HG03571 (cell line): ENCODE measurements around the gene ATF6.
"Not testable (repeated sequence)": the region's sequence is repeated elsewhere in the genome, so short reads cannot be mapped to it uniquely, and the experiment has no call there.

Experiments
- ATAC-seq: cut with Tn5 transposase; IDR thresholded peaks from one replicate; pipeline ENCODE4 v1.9.1; 2021; ENCODE audit not compliant: unreplicated experiment

The ATF6 gene, protein sequence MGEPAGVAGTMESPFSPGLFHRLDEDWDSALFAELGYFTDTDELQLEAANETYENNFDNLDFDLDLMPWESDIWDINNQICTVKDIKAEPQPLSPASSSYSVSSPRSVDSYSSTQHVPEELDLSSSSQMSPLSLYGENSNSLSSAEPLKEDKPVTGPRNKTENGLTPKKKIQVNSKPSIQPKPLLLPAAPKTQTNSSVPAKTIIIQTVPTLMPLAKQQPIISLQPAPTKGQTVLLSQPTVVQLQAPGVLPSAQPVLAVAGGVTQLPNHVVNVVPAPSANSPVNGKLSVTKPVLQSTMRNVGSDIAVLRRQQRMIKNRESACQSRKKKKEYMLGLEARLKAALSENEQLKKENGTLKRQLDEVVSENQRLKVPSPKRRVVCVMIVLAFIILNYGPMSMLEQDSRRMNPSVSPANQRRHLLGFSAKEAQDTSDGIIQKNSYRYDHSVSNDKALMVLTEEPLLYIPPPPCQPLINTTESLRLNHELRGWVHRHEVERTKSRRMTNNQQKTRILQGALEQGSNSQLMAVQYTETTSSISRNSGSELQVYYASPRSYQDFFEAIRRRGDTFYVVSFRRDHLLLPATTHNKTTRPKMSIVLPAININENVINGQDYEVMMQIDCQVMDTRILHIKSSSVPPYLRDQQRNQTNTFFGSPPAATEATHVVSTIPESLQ

DNA sequence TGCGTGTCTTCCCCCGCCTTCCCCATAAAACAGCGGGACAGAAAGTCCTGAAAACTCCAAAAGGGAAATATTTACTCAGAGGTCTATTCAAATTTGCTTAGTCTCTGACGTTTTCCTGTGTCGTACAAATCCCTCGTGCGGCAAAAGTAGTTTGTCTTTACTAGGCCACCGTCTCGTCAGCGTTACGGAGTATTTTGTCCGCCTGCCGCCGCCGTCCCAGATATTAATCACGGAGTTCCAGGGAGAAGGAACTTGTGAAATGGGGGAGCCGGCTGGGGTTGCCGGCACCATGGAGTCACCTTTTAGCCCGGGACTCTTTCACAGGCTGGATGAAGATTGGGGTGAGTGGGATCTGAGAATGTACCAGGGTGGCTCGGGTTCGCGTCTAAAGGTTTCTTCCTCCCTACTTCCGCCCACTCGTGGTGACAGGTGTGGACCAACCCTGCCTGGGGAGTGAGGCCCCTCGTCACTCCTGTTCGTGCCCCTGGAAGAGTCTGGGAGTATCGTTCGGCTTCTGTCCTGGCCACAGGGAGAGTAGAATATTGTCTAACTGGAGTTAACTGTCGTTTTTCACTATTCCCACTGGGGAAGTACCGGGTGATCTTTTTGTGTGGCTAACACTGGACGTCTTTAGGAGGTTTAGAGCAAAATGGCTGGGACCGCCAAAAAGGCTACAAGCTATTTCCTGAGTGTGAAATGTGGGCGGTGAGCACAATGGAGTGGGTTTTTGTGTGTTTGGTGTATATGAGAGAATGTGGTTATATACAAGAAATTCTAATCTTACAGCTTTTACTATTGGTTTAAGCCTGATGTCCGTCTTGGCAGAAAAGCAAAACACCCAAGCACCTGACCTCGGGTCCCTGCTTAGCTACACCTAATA is at the start of gene ATF6:
TSS of gene ATF6 (plus strand) at position 219 of the 880 bp plus-strand sequence. CDS start at position 260, 41 bp downstream.
- ATAC-seq, result peak; percentile 76

DNA sequence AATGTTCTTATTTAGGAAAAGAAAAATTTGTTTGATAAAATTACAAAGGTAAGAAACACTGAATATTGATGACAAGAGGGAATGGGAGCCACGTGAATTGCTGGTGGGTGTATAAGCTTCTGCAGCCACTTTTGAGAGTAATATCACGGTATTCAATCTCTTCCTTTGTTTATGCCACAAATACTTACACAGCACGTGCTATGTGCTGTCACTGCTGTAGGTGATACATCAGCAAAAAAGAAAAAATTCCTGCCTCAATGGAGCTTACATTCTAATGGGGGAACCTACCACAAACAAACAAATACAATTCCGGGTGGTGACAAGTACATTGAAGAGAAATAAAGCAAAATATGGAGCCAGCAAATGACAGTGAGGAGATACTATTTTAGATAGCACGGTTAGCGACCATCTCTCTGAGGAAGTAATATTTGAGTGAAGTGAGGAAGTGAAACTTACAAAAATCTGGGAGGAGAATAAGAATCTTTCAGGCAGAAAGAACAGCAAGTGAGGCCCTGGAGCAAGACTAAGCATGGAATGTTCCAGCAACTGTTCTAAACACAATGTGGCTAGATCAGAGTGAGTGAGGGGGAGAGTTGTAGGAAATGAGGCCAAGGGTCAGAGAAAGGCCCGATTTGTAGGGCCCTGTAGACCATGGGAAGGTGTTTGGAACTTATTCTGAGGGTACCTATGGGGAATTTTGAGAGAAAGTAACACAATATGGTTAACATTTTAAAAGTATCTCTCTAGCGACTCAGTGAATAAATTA is 47.4 kb upstream of the ATF6 start:
- peak; percentile 56 for ATAC-seq

DNA sequence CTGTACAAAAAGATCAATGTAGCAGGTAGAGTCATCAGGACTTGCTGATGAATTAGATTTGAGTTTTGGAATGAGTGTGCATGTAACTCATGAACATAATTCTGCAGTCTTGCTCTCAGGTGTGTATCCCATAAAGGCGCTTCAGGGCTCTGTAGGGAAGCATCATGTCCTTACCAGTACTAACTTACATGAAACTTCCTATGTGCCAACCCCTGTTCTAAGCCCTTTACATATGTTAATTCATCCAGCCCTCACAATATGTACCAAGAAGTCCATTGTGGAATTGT is 46.9 kb upstream of the ATF6 start:
- peak; percentile 54 for ATAC-seq

DNA sequence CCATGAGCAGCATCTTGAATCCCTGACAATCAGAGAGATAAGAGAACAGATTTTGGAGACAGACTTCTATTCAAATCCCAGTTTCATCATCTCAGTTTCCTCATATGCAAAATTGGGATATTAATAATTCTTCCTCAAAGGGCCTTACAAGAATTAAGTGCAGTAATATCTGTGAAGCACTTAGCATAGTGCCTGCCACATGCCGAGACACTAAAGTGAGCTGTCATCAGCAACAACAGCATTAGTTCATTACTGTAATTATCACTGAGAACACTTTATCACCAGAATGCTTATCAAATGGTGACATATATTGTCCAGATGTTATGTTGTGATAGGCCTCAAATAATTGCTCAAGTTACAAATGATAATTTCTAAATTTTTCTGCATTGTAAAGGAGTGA is 45.7 kb upstream of the ATF6 start:
- no peak for ATAC-seq

DNA sequence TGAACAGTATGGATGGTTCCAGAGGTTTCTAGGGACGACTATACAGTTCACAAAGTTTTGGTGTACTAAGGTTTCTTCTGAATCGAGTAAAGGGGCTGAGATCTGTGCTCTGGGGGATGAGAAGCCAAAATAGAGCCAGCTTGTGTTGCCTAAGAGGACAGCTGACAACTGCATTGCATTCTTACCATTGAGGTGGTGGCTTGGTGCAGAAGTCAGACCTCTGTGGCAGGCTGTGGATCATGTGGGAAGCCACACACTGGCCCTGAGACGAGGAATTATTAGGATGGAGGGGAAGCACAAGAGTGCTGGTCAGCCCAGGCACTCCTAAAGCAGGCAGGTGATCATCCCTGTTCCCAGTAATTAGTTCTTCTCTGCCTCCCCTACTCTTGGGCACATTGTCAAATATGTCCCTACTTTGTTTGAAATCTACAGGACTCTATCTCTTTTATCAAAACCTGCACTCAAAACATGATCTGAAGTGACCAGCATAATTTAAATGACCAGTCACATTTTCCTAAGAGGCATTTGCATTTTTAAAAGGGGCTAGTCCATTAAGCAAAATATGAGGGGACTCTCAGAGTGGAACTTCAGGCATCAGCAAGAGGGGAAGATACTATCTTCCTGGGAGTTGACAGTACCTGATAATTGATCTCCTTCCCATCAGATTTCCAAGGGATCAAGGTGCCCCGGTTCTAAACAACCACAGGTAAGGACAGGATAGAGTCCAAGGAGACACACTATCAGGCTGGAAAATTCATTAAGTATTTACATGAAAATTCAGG is 45.0 kb upstream of the ATF6 start, which contains the start of gene FCRLB:
TSS of gene FCRLB (plus strand) at position 589 of the 782 bp plus-strand sequence. CDS start 1,129 bp downstream, outside the sequence.
- no peak for ATAC-seq

DNA sequence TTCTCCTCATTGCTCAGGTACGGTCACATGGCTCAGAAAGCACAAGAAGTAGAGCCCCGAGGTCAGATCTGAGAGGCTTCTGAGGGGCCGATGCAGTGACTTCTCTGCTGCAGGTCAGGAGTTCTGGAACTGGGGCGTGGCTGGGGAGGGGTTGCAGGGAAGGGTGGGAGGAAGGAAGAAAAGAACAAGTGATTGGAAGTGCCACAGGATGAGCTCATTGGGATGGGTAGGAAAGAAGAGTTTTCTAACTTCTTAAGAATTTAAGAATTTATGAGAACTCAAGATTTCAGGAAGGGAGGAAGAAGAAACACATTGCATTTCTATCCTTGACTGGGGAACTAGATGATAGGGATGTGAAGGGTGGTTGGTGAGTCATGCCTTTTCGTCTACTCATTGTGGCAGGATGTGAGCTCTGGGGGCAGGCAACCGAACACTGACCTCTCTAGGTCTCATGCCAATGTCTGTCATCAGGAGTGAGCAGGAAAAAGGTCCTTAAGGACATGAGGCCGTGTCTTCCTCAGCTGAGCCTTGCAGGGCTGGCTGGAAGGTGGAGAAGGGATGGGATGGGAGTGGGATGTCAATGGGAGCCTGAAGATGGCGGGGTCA is 44.3 kb upstream of the ATF6 start:
- no peak for ATAC-seq

DNA sequence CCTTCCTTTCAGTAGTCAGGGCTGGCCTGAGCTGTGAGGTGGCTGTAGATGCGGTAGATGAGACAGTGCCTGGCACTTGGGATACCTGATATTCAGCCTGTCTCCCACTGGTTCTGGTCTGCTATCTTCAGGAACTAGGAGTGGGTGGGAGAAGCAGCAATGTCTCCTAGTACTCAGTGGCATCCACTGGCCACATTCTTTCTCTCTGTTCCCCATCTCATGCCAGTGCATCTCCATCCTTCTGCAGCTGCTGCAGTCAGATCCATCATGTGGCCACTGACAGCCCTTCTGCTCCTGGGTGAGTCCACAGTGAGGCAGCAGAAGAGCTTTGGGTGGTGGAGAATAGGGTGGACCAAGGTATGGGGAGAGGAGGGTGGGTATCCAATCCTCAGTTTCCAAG is 43.7 kb upstream of the ATF6 start:
- no peak for ATAC-seq

DNA sequence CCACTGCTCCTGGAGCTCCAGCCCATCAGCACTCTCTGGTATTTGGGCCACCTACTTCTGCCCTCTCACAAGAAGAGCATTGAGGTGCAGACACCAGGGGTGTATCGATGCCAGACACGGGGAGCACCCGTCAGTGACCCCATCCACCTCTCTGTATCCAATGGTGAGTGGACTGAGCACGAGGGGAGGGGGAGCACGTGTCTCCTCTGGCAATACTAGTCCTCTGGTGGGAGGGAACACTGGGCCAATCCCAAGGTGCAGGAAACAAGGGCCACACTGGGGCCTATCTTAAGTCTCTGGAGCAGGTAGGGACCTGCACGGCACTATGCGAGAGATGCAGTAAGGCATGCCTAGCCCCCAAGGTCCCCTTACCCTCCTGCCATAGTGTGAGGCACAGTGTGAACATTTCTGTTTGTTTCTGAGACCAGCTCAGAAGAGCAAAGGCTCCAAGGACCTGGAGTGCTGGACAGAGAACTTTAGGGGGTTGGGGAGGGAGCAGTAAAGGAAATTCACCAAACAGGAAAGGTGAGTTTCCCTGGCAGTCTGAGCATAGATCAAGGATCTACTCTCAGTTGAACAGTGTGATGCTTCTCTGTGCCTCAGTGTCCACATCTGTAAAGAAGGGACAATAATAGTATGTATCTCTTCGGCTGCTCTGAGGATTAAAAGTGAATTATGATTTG is 42.5 kb upstream of the ATF6 start:
- no peak for ATAC-seq

DNA sequence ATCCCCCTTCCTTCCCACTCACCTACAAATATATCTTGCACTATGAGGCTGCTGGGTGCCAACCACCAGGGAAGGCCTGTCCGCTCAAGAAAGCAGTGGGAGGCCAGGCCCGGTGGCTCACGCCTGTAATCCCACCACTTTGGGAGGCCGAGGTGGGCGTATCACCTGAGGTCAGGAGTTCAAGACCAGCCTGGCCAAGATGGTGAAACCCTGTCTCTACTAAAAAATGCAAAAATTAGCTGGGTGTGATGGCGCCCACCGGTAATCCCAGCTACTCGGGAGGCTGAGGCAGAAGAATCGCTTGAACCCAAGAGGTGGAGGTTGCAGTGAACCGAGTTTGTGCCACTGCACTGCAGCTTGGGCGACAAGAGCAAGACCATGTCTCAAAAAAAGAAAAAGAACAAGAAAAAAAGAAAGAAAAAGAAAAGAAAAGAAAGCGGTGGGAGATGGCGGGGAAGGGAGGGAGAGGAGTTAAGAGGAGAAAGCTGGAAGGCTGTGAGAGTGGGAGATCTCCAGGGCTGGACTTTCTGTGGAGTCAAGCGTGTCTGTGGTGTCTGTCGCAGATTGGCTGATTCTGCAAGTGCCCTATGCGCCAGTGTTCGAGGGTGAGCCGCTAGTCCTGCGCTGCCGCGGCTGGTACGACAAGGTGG is 40.7 kb upstream of the ATF6 start:
- not testable (repeated sequence) for ATAC-seq

DNA sequence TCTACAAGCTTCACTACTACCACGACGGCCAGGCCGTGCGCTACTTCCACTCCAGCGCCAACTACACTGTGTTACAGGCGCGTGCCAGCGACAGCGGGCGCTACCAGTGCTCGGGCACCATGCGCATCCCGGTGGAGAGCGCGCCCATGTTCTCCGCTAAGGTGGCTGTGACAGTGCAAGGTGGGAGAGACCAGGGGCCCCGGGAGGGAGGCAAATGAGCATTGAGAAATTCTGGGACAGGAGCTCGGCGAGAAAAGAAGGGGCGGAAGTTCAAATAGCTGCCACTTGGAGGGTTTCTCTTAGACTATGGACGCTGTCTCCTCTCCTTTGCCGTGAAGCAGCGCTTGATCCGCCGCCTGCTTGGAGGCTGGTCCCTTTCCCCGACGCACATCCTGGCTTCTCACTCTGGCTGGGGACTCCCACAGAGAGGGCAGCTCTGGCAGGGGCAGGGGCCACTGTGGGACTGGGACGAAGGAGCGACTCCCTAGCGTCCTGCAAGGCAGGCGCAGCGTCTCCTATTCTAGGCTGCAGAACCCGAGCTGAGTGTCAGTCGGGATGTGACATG is 40.1 kb upstream of the ATF6 start:
- ATAC-seq, result peak; percentile 19

DNA sequence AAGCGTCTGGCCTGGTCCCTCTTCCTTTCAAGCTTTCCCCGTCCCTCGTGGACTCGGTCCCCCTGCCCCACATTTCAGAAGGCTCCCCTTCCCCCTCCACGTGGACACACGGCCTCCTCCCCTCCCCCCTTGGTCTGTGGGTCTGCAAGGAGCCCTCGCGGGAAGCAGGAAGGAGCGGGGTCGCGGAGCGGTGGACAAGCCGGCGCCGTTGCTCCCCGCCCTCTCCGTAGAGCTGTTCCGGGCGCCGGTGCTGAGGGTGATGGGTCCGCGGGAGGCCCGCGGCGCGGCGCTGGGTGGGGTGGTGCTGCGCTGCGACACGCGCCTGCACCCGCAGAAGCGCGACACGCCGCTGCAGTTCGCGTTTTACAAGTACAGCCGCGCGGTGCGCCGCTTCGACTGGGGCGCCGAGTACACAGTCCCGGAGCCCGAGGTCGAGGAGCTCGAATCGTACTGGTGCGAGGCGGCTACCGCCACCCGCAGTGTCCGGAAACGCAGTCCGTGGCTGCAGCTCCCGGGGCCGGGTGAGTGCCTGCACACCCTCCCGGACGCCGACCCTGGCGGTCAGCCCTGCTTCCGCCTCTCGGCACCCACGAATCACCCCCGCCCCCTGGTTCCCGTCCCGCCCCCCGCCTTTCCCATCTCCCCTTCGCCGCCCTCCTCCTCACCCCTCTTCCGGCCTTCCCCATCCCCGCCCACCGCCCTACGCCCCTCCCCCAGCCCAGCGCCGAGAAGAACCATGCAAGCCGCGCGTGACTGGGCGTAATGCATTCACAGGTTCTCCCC is 39.5 kb upstream of the ATF6 start:
- peak; percentile 57 for ATAC-seq

DNA sequence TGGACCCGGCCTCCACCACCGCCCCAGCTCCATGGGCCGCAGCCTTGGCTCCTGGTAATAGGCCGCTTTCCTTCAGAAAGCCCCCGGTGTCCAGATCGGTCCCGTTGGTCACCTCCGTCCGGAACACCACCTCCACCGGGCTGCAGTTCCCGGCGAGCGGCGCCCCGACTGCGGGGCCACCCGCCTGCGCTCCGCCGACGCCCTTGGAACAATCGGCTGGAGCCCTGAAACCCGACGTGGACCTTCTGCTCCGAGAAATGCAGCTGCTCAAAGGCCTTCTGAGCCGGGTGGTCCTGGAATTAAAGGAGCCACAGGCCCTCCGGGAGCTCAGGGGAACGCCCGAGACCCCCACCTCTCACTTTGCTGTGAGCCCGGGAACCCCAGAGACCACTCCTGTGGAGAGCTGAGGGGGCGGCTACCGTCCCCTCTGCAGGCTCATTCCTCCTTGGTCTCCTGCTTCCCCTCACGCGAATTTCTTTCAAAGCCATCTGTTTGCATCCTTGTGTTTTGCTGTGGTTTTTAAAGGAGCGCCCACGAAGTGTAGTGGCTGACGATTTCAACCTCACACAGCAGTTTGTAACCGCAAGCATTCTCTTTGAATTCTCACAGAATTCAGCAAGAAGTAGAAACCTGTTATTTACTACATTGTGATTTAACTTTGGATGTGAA is 38.7 kb upstream of the ATF6 start:
- ATAC-seq, result peak; percentile 7

DNA sequence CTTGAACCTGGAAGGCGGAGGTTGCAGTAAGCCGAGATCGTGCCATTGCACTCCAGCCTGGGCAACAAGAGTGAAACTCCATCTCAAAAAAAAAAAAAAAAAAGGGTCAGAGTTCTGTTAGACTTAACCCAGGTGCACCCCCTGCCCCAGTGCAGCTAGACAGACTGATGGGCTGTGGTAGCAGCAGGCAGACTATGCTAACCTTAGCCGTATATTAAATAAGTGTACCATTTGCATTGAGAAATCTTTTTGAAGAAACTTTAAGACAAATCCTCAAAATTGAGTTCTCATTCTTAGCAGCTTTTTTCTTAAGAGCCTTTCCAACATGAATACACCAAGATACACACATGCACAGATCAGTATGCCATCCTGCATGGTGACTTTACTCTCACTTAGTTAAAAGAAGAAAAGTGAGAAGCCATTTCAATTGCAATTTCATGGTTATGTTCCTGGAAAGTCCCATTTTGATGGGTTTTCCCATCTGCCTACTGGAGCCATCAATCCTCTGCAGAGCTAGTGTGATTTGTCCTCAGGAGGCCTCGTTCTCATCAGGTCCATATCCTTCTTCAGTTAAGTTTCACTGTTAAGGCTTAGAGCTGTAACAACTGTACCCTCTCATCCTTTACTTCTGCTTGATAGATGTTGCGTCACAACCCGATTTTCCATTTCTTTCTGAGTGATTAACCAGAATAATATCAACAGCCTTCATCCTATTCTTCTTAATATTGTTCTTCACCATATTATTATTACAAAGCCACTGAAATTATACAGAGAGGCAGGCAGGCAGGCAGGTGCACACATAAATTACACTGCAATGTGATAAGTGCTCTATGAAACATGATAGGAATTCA is 37.5 kb upstream of the ATF6 start:
- ATAC-seq, result no peak

DNA sequence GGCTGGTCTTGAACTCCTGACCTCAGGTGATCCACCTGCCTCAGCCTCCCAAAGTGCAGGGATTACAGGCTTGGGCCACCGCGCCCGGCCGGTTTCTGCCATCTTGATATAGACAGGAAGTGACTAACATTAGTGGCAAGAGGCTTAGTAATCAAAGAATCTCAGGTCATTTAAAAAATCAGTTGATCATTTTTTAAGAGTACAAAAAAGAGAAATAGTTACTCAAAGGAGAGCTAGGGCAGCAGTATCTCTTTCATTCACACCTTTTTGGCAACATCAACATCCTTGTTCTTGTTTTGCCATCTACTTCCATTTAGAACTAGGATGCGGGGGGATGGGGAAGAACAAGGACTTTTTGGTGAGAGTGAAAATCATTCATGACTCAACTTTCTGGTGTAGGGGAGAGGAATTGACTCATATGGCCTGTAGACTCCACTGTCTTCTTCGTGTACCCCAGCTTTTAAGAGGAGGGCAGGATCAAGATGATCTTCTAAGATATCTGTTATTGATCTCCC is 36.0 kb upstream of the ATF6 start:
- ATAC-seq, result no peak

DNA sequence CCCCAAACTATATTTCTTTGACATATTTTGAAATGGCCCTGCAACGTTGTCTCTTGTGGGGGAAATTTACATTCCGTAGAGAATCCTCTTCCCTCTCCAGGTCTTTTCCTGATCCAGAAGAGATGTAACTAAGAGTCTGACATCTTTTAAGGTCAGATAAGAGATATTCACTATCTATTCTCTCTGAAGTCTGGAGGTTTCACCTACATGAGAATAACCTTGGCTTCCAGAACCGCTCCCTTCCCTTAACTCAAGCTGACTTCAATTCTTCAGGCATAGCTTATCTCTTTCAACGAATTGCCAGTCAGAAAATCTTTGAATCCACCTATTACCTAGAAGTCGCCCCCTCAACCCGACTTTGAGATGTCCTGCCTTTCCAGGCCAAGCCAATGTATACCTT is 34.9 kb upstream of the ATF6 start:
- no peak for ATAC-seq
